Right ventricle myocardium superior (tissue), 1 donor: Measurements from ENCODE around the gene FTMT. TPM values are rescaled to one million over a fixed set of nuclear protein-coding genes. Genes with fewer than 3 reads are reported as not detected.

Experiments
- ATAC-seq: fragments of 200-7000 bp; cut with Tn5 transposase; one replicate; pipeline ENCODE4 v1.9.1; 2020; ENCODE audit warnings: mild to moderate bottlenecking; ENCODE audit not compliant: poor library complexity
- DNase-seq: peaks from one replicate; pipeline ENCODE4 v3.0.0-alpha.2; 2020
- intact Hi-C: fragments of 100-400 bp; cut with DNase I; formaldehyde crosslinking; loops from one replicate; pipeline ENCODE4 v1.11.2; 2022
- total RNA-seq: library from RNA; stranded (reverse); fragmentation: NEBNext Ultra II Directional; extraction: Animal tissue kit (Norgen Biotek cat#: 25700); gene quantifications from one replicate; pipeline ENCODE4 v1.2.1, GENCODE V29; 2021
- donor health status: DM: no; HTN: yes; CAD: no; lungs with severe emphysema.

Gene FTMT
- total RNA-seq, 1 donor from 2014 or later, result not detected

DNA sequence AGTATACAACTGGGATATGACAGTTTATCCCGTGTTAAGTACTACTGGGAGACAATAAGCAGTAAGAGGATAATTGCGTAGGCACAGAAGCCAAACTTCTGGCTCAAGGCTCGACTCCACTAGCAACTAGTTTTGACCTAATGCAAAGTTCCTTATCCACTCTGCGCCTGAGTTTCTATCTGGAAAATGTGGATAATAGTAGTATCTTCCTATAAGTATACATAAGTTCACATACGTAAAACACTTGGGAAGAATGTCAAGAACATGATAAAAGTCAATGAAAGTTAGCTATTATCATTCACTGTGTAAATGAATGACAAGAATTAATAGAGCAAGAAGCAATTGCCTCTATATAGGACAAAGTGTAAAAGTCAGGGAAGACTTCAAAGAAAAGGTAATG, 45.7 kb downstream of the FTMT start:
- DNase-seq, result no peak
- no peak for ATAC-seq
- intact Hi-C loops, result no loop called here

- intact Hi-C loops, result no loop called here
- no peak for DNase-seq
- ATAC-seq, result no peak
Measured at GRCh38 chr5:121899346-121899745, 47.7 kb downstream of the FTMT start.

Other genes with a start within 250 kb of the FTMT start
- gene SRFBP1, start 110.1 kb downstream of the FTMT start, total RNA-seq, result 6.0 TPM
- 3.1 TPM for gene LOX, start 226.4 kb downstream of the FTMT start, total RNA-seq